Activated CD8-positive, alpha-beta T cell treated with anti-CD3 and anti-CD28 coated beads for 36 hours (primary cell): ENCODE data around the gene NFATC4. TPM values are rescaled to one million over a fixed set of nuclear protein-coding genes. Genes with fewer than 3 reads are reported as not detected.

Experiments
- ATAC-seq: fragments of 200-7000 bp; cut with Tn5 transposase; one replicate; pipeline ENCODE4 v1.10.0; 2021; ENCODE audit warnings: mild to moderate bottlenecking, moderate library complexity
- CTCF ChIA-PET: fragments of 350-600 bp; sonication (Branson Sonifier 250); formaldehyde crosslinking; loops from one replicate; lab custom pipeline; 2021; ENCODE audit warnings: antibody characterized with exemption; lab: Charles Lee
- POLR2A ChIA-PET: fragments of 350-600 bp; sonication (Branson Sonifier 250); formaldehyde crosslinking; loops from one replicate; lab custom pipeline; 2021; ENCODE audit warnings: antibody characterized with exemption; lab: Charles Lee
- DNase-seq: peaks from one replicate; pipeline ENCODE4 v3.0.0-alpha.2; 2020
- H3K27ac Mint-ChIP-seq: one replicate; pipeline ENCODE4 v1.8.0; 2021; ENCODE audit warnings: mild to moderate bottlenecking, mixed read lengths
- H3K27me3 Mint-ChIP-seq: one replicate; pipeline ENCODE4 v1.8.0; 2021; ENCODE audit warnings: mixed read lengths
- H3K36me3 Mint-ChIP-seq: one replicate; pipeline ENCODE4 v1.8.0; 2021; ENCODE audit warnings: low read depth, mixed read lengths
- H3K4me1 Mint-ChIP-seq: one replicate; pipeline ENCODE4 v1.8.0; 2021; ENCODE audit warnings: low read depth, mixed read lengths
- H3K4me3 Mint-ChIP-seq: one replicate; pipeline ENCODE4 v1.8.0; 2021; ENCODE audit warnings: mild to moderate bottlenecking, moderate library complexity, mixed read lengths
- H3K9me3 Mint-ChIP-seq: one replicate; pipeline ENCODE4 v1.8.0; 2021; ENCODE audit warnings: mixed read lengths
- CTCF ChIP-seq: fragments of 200-600 bp; IDR thresholded peaks from one replicate; pipeline ENCODE4 v1.8.0; 2022; ENCODE audit warnings: antibody characterized with exemption, mild to moderate bottlenecking
- intact Hi-C: fragments of 100-400 bp; cut with micrococcal nuclease; formaldehyde crosslinking; loops from one replicate; pipeline ENCODE4 v1.10.0; 2022
- total RNA-seq, 2 experiments: library from RNA; stranded (reverse); gene quantifications; one replicate each; pipeline ENCODE4 v1.2.3, GENCODE V29; 2021

The NFATC4 gene
- total RNA-seq, 2 experiments from 2014 or later, result 1.3 to 2.0 TPM

- POLR2A ChIA-PET, result interaction anchor here (0.6 kb wide), 1 partner anchor 87 kb away, joined by 3 read pairs; no protein-coding TSS in a partner anchor
- H3K4me1 Mint-ChIP-seq, result peaks cover 3% of the 10 kb centered on the region
- no peaks in the 10 kb centered on the region for H3K9me3 Mint-ChIP-seq
- CTCF ChIA-PET, result interaction anchor here (0.9 to 3.6 kb wide), 4 partner anchors 27 to 155 kb away, joined by 3 to 14 read pairs (median 6); partner anchors contain the start of gene TINF2
- DNase-seq (no peak), ATAC-seq (no peak)
- TF ChIP-seq CTCF, result no peak
- H3K36me3 Mint-ChIP-seq, result no peaks in the 10 kb centered on the region
- H3K27me3 Mint-ChIP-seq, result peaks cover 8% of the 10 kb centered on the region
- H3K4me3 Mint-ChIP-seq, result no peak overlapping the region
- intact Hi-C loops, result no loop called here
- H3K27ac Mint-ChIP-seq, result no peak overlapping the region
Observed at GRCh38 chr14:24397639-24398292, 29.8 kb downstream of the NFATC4 start.

- ChIA-PET CTCF (interaction anchor here (0.9 to 3.9 kb wide), 3 partner anchors 12 to 156 kb away, joined by 3 to 15 read pairs (median 8); partner anchors contain the start of gene TINF2), POLR2A (no interaction called here)
- ATAC-seq (no peak), DNase-seq (no peak)
- intact Hi-C loops, result no loop called here
- Mint-ChIP-seq H3K27ac (no peak overlapping the region), H3K4me1 (peaks cover 3% of the 10 kb centered on the region), H3K9me3 (no peaks in the 10 kb centered on the region), H3K4me3 (no peak overlapping the region), H3K27me3 (peaks cover 8% of the 10 kb centered on the region), H3K36me3 (no peaks in the 10 kb centered on the region)
- TF ChIP-seq CTCF, result no peak
Observed at GRCh38 chr14:24398293-24398652, 30.3 kb downstream of the NFATC4 start.

- H3K27me3 Mint-ChIP-seq, result peaks cover 9% of the 10 kb centered on the region
- peak within 1 kb of the TSS; percentile 25 for H3K4me3 Mint-ChIP-seq
- no peaks in the 10 kb centered on the region for H3K36me3 Mint-ChIP-seq
- intact Hi-C loops, result no loop called here
- ATAC-seq, result peak; percentile 88
- no peaks in the 10 kb centered on the region for H3K9me3 Mint-ChIP-seq
- peaks cover 3% of the 10 kb centered on the region for H3K4me1 Mint-ChIP-seq
- H3K27ac Mint-ChIP-seq, result no peak within 1 kb of the TSS
- CTCF ChIA-PET, result interaction anchor here (0.9 to 3.9 kb wide), 4 partner anchors 11 to 156 kb away, joined by 3 to 15 read pairs (median 6); partner anchors contain the start of gene TINF2
- POLR2A ChIA-PET, result no interaction called here
- no peak for TF ChIP-seq CTCF
- peak; percentile 38 for DNase-seq
Observed at GRCh38 chr14:24398653-24399446, 30.9 kb downstream of the NFATC4 start, which contains the start of gene NYNRIN. NYNRIN (plus strand) TSS chr14:24399003; CDS start chr14:24399247, 244 bp downstream.

GRCh38 chr14:24399447-24399822 is 31.5 kb downstream of the NFATC4 start:
- ATAC-seq (no peak), DNase-seq (no peak)
- TF ChIP-seq CTCF, result no peak
- CTCF ChIA-PET, result interaction anchor here (1.7 to 3.9 kb wide), 3 partner anchors 11 to 66 kb away, joined by 4 to 15 read pairs (median 8); no protein-coding TSS in a partner anchor
- POLR2A ChIA-PET, result no interaction called here
- intact Hi-C loops, result no loop called here
- Mint-ChIP-seq H3K36me3 (no peaks in the 10 kb centered on the region), H3K27ac (no peak overlapping the region), H3K27me3 (peaks cover 10% of the 10 kb centered on the region), H3K9me3 (no peaks in the 10 kb centered on the region), H3K4me3 (peak overlapping the region; percentile 25), H3K4me1 (peaks cover 3% of the 10 kb centered on the region)
